SK-MEL-5 (cell line): ENCODE measurements around the gene NUDT8. TPM values are rescaled to one million over a fixed set of nuclear protein-coding genes. Genes with fewer than 3 reads are reported as not detected.
"Not testable (repeated sequence)": the region's sequence is repeated elsewhere in the genome, so short reads cannot be mapped to it uniquely, and the experiment has no call there.

ENCODE experiments used
- DNase-seq: peaks from one replicate; pipeline ENCODE4 v3.0.0-alpha.2; 2016; ENCODE audit warnings: low read depth, low spot score
- in situ Hi-C: cut with HindIII; loops from 2 replicates; pipeline ENCODE4 v1.10.0; 2016; ENCODE audit warnings: low sequenced_read_pairs, high pct_unique_total_duplicates, low pct_unique_long_range_greater_than_20kb
- total RNA-seq: library from RNA; depleted of rRNA; stranded (reverse); fragments of >200 nt; shearing (Covaris generic); gene quantifications from 2 replicates; pipeline ENCODE4 v1.2.3, GENCODE V29; 2014

The NUDT8 gene
- total RNA-seq, 1 experiment from 2014 or later: 7.8 TPM

- DNase-seq: no peak
- in situ Hi-C loops: no loop called here
These were observed 33.2 kb upstream of the NUDT8 start for GRCh38 chr11:67662835-67663531.

- DNase-seq: no peak
- in situ Hi-C loops: no loop called here
These were observed 32.6 kb upstream of the NUDT8 start for GRCh38 chr11:67662142-67662834.

DNA sequence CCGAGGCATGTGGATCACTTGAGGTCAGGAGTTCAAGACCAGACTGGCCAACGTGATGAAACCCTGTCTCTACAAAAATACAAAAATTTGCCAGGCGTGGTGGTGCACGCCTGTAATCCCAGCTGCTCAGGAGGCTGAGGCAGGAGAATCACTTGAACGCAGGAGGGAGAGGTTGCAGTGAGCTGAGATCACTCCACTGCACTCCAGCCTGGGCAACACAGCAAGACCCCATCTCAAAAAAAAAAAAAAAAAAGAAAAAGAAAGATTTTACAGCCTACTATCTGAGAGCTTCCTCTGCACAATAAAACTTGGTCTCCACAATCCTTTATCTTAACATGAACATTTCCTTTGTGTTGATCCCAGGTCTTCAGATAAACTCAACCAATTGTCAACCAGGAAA lies 31.0 kb upstream of the NUDT8 start:
- in situ Hi-C loops, DNase-seq: not testable (repeated sequence)

DNA sequence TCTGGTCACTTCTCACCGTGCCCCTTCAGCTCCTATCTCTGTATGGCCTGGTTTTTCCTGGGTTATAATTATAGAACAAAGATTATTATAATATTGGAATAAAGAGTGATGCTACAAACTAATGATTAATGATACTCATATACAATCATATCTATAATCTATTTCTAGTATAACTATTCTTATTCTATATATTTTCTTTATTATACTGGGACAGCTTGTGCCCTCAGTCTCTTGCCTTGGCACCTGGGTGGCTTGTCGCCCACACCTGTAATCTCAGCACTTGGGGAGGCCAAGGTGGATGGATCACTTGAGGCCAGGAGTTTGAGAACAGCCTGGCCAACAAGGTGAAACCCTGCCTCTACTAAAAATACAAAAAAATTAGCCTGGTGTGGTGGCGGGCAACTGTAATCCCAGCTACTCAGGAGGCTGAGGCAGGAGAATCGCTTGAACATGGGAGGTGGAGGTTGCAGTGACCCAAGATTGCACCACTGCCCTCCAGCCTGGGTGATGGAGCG lies 30.0 kb upstream of the NUDT8 start:
- DNase-seq, in situ Hi-C loops: not testable (repeated sequence)

GRCh38 chr11:67657300-67657699 lies 27.6 kb upstream of the NUDT8 start:
- no peak for DNase-seq
- in situ Hi-C loops: no loop called here

GRCh38 chr11:67656278-67656922 lies 26.7 kb upstream of the NUDT8 start:
- in situ Hi-C loops: no loop called here
- no peak for DNase-seq

DNA sequence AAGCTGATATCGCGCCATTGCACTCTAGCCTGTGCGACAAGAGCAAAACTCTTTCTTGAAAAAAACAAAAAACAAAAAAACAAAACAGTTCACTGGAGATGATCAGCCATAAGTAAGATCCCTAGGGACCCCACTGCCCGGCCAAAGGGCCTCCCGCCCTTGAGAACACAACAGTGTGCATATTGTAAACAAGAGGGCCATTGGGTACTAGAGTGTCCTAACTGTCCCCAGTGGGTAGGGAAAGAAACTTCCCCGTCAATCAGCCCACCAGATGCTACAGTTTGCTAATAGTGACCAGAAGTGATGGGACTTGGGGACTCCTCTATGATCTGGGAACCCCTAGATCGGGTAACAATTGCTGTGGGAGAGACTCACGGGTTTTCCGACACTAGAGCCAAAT lies 24.5 kb upstream of the NUDT8 start:
- in situ Hi-C loops: no loop called here

GRCh38 chr11:67652965-67653845 lies 23.5 kb upstream of the NUDT8 start:
- no peak for DNase-seq
- in situ Hi-C loops: no loop called here

More for the DNA sequence above, 24.5 kb upstream of the NUDT8 start:
- DNase-seq: no peak

DNA sequence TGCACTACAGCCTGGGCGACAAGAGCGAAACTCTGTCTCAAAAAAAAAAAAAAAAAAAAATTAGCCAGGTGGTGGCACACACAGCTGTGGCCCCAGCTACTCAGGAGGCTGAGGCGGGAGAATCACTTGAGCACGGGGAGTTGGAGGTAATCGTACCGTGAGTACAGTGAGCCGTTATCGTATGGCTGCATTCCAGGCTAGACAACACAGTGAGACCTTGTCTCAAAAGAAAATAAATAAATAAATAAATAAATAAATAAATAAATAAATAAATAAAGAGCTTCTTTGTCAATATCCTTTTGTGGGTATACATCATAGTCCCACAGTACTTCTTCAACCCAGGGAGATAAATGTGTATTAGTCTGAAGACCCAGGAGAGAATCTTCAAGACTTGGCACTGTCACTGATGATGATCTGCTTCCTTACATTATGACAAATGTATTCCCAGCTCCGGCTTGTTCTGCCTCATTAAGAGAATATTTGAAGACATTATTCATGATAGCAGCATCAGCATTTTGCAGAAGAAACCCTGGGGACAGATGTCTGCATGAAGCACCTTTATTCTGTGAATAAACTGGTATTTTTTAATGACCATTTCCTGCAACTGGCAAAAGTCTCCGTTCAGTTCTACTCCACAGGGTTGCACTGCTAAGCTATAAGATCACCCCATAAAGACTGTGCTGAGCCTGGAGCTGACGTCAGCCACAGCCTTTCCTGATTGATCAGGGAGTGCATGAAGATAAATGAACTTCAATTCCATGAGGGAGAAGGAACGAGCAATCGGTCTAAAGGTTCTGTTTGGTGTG lies 22.4 kb upstream of the NUDT8 start:
- peak; percentile 62 for DNase-seq
- in situ Hi-C loops: no loop called here

- no peak for DNase-seq
- in situ Hi-C loops: no loop called here
These were observed 20.1 kb upstream of the NUDT8 start for GRCh38 chr11:67649634-67650510.

- no peak for DNase-seq
These were observed 19.3 kb upstream of the NUDT8 start for GRCh38 chr11:67648796-67649613.

GRCh38 chr11:67648140-67648795 lies 18.5 kb upstream of the NUDT8 start:
- DNase-seq: no peak
- in situ Hi-C loops: no loop called here

More at GRCh38 chr11:67648796-67649613, 19.3 kb upstream of the NUDT8 start:
- in situ Hi-C loops: no loop called here

DNA sequence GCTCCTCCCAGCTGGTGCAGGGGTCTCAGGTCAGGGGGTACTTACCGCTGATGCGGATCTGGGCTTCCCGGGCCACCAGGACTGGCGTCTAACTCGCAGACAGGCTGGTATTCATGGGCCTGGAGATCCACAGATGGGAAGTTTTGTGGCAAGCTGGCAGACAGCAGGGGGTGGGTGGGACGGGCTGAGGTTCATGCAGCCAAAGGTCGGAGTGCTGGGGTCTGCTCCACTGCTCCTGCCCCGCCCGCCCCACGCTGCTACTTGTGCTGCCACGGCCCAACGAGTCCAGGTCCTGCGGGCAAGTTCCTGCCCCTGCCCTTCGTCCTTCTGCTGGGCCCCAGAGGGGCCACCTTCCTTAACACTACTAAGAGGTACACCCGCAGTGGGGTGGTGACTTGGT lies 17.7 kb upstream of the NUDT8 start:
- no peak for DNase-seq
- in situ Hi-C loops: no loop called here

GRCh38 chr11:67646535-67647336 lies 17.0 kb upstream of the NUDT8 start:
- in situ Hi-C loops: no loop called here
- no peak for DNase-seq
